GM12878 (cell line): Measurements from ENCODE around the gene SCP2. TPM values are rescaled to one million over a fixed set of nuclear protein-coding genes. Genes with fewer than 3 reads are reported as not detected.

ENCODE experiments used
- ATAC-seq: fragments of 200-7000 bp; cut with Tn5 transposase; 3 replicates; pipeline ENCODE4 v1.9.1; 2020; ENCODE audit warnings: mild to moderate bottlenecking, moderate library complexity
- BruUV-seq: library from RNA; stranded (reverse); fragments of 400-500 nt; replicated peaks from 2 replicates; lab custom pipeline; 2021; lab: Mats Ljungman, UMichigan
- CTCF ChIA-PET: fragments of 300-600 bp; sonication (Branson Sonifier 250); formaldehyde crosslinking; extraction: SDS; loops from one replicate; lab custom pipeline; 2021; ENCODE audit warnings: inconsistent platforms; lab: Yijun Ruan, JAX
- POLR2A ChIA-PET: fragments of 350-600 bp; formaldehyde crosslinking; extraction: SDS; loops from one replicate; lab custom pipeline; 2021; ENCODE audit warnings: inconsistent platforms; lab: Charles Lee
- RAD21 ChIA-PET: fragments of 300-600 bp; sonication (Branson Sonifier 250); formaldehyde crosslinking; loops from one replicate; lab custom pipeline; 2023; ENCODE audit warnings: antibody characterized with exemption; ENCODE audit not compliant: unreplicated experiment; lab: Charles Lee
- SMC1A ChIA-PET: fragments of 300-600 bp; sonication (Branson Sonifier 250); formaldehyde crosslinking; loops from one replicate; lab custom pipeline; 2023; ENCODE audit not compliant: unreplicated experiment, uncharacterized antibody; lab: Charles Lee
- DNase-seq: peaks from one replicate; pipeline ENCODE4 v3.0.0-alpha.2; 2011; ENCODE audit warnings: low read depth, low spot score
- FAIRE-seq: peaks from 3 replicates; lab custom pipeline; 2011; peaks lifted over from hg19 to GRCh38; lab: Jason Lieb, UNC
- H2AFZ ChIP-seq: 2 replicates; pipeline ENCODE4 v1.6.0; 2011; ENCODE audit warnings: low read depth, low read length, control low read depth; ENCODE audit not compliant: control insufficient read depth
- H3K27ac ChIP-seq: 2 replicates; pipeline ENCODE4 v1.5.1; 2011; ENCODE audit warnings: control low read depth; ENCODE audit not compliant: control insufficient read depth, insufficient read depth
- H3K27me3 ChIP-seq, 2 experiments: replicated peaks in 1 of 2; 2 replicates each; pipeline versions ENCODE4 v1.6.0 to v1.6.1; 2011; ENCODE audit warnings: low read length in 1 of 2; ENCODE audit not compliant: control insufficient read depth in 2 of 2, insufficient read depth in 2 of 2
- H3K36me3 ChIP-seq, 2 experiments: 2 replicates each; pipeline ENCODE4 v1.5.1; 2011; ENCODE audit warnings: low read length in 1 of 2; ENCODE audit not compliant: control insufficient read depth in 2 of 2, insufficient read depth in 2 of 2
- H3K4me1 ChIP-seq: 2 replicates; pipeline ENCODE4 v1.6.1; 2011; ENCODE audit warnings: mild to moderate bottlenecking, low read length, moderate library complexity, mixed read lengths; ENCODE audit not compliant: control insufficient read depth, insufficient read depth
- H3K4me2 ChIP-seq: 2 replicates; pipeline ENCODE4 v1.6.0; 2011; ENCODE audit warnings: control low read depth; ENCODE audit not compliant: control insufficient read depth, insufficient read depth
- H3K4me3 ChIP-seq: fragments of 200-600 bp; sonication (generic); 2 replicates; pipeline ENCODE4 v1.5.1; 2016
- H3K79me2 ChIP-seq: 2 replicates; pipeline ENCODE4 v1.6.0; 2011; ENCODE audit warnings: low read length; ENCODE audit not compliant: control insufficient read depth, insufficient read depth
- H3K9ac ChIP-seq: 2 replicates; pipeline ENCODE4 v1.8.0; 2011; ENCODE audit warnings: low read length, control low read depth, mixed read lengths; ENCODE audit not compliant: control insufficient read depth, insufficient read depth
- H3K9me3 ChIP-seq: replicated peaks from 3 replicates; pipeline ENCODE4 v1.5.1; 2011; ENCODE audit warnings: mild to moderate bottlenecking, low read length; ENCODE audit not compliant: control insufficient read depth, insufficient read depth
- H4K20me1 ChIP-seq: 2 replicates; pipeline ENCODE4 v1.6.0; 2011; ENCODE audit not compliant: control insufficient read depth, insufficient read depth
- BCL11A ChIP-seq: IDR thresholded peaks from 2 replicates; pipeline ENCODE4 v1.6.1; 2011; ENCODE audit warnings: low read depth, low read length
- BCLAF1 ChIP-seq: fragments of 450-650 bp; IDR thresholded peaks from 2 replicates; pipeline ENCODE4 v1.6.1; 2017; ENCODE audit warnings: antibody characterized with exemption, mild to moderate bottlenecking, moderate library complexity
- CBFB ChIP-seq: IDR thresholded peaks from 2 replicates; pipeline ENCODE4 v1.6.1; 2016; ENCODE audit warnings: antibody characterized with exemption, low read depth
- CEBPB ChIP-seq, 2 experiments: fragments of 150-350 bp in 1 of 2; IDR thresholded peaks; 2 replicates each; pipeline ENCODE4 v1.6.1; 2012 to 2014; ENCODE audit warnings: low read depth in 2 of 2, low read length in 2 of 2, borderline replicate concordance in 1 of 2, inconsistent platforms in 1 of 2
- CHD1 ChIP-seq: IDR thresholded peaks from 2 replicates; pipeline ENCODE4 v1.6.1; 2012; ENCODE audit warnings: low read depth, low read length, improper control_type of control experiment
- CHD4 ChIP-seq: fragments of 200-600 bp; sonication (generic); IDR thresholded peaks from 2 replicates; pipeline ENCODE4 v1.6.1; 2016; ENCODE audit warnings: mild to moderate bottlenecking
- GABPA ChIP-seq: IDR thresholded peaks from 2 replicates; pipeline ENCODE4 v1.6.1; 2014; ENCODE audit warnings: antibody characterized with exemption, low read depth, mild to moderate bottlenecking, inconsistent platforms
- HCFC1 ChIP-seq: fragments of 150-350 bp; IDR thresholded peaks from 2 replicates; pipeline ENCODE4 v1.6.1; 2014; ENCODE audit warnings: low read length
- IKZF2 ChIP-seq, 2 experiments: fragments of 450-650 bp; IDR thresholded peaks; 2 replicates each; pipeline ENCODE4 v1.6.1; 2017; ENCODE audit warnings: mild to moderate bottlenecking in 2 of 2, moderate library complexity in 2 of 2
- IRF4 ChIP-seq: IDR thresholded peaks from 2 replicates; pipeline ENCODE4 v1.6.1; 2011; ENCODE audit warnings: low read depth, low read length
- MEF2A ChIP-seq: IDR thresholded peaks from 2 replicates; pipeline ENCODE4 v1.6.1; 2011; ENCODE audit warnings: low read depth, mild to moderate bottlenecking, low read length, moderate library complexity; ENCODE audit not compliant: insufficient read depth
- PKNOX1 ChIP-seq: fragments of 450-650 bp; IDR thresholded peaks from 2 replicates; pipeline ENCODE4 v1.6.1; 2016; ENCODE audit warnings: mild to moderate bottlenecking
- SMARCA5 ChIP-seq: fragments of 450-650 bp; IDR thresholded peaks from 2 replicates; pipeline ENCODE4 v1.6.1; 2017; ENCODE audit warnings: mild to moderate bottlenecking
- SPI1 ChIP-seq: IDR thresholded peaks from 2 replicates; pipeline ENCODE4 v1.6.1; 2011; ENCODE audit warnings: low read depth, mild to moderate bottlenecking, low read length, moderate library complexity, borderline replicate concordance; ENCODE audit not compliant: insufficient read depth
- WGBS: methylation state at CpG from one replicate; pipeline ENCODE4 v1.1.6; 2016; ENCODE audit warnings: low lambda C conversion rate; ENCODE audit not compliant: insufficient replicate concordance, insufficient coverage; ENCODE audit errors: missing lambda C conversion rate; 5-methylcytosine and 5-hydroxymethylcytosine counted together
- in situ Hi-C: fragments of 300-500 bp; cut with MboI; formaldehyde crosslinking; loops from 9 replicates; pipeline ENCODE4 v1.14.3; 2018; ENCODE audit warnings: mixed read lengths
- intact Hi-C: fragments of 100-400 bp; cut with micrococcal nuclease; formaldehyde crosslinking; loops from one replicate; pipeline ENCODE4 v1.14.2; 2022; ENCODE audit not compliant: unreplicated experiment
- polyA plus RNA-seq, 11 experiments: library from polyadenylated mRNA; depleted of rRNA in 4 of 11; unstranded in 6 of 11; stranded (reverse) in 5 of 11; fragments of >200 nt; fragmentation: Nextera tagmentation in 4 of 11; fragmentation: Illumina TruSeq in 1 of 11; extraction: Ambion mirVana in 4 of 11; extraction: Trizol in 1 of 11; gene quantifications; 1 replicate in 1 of 11; 2 replicates in 10 of 11; pipeline versions ENCODE4 v1.2.1 to v1.2.3, GENCODE V29; 2011 to 2016; ENCODE audit warnings: inconsistent platforms in 2 of 11, missing spikeins in 2 of 11, low read depth in 1 of 11
- total RNA-seq, 4 experiments: library from RNA; depleted of rRNA in 3 of 4; stranded (reverse); fragments of >200 nt in 3 of 4; fragmentation: Illumina TruSeq in 1 of 4; extraction: Trizol in 1 of 4; gene quantifications; 2 replicates each; pipeline versions ENCODE4 v1.2.1 to v1.2.3, GENCODE V29; 2013 to 2021
- TF ChIP-seq, protein P1 (sequence below): IDR thresholded peaks from 2 replicates; pipeline ENCODE4 v1.6.1; 2012; ENCODE audit warnings: low read depth, low read length, improper control_type of control experiment
- TF ChIP-seq, protein P2 (sequence below): fragments of 450-650 bp; IDR thresholded peaks from 2 replicates; pipeline ENCODE4 v1.6.1; 2017; ENCODE audit warnings: mild to moderate bottlenecking

Gene SCP2
- total and polyA plus RNA-seq, 10 of the 15 experiments (the other 5 are each of a cell fraction or from before 2014, with no cell fraction given), result 74.3 to 327 (median 127) TPM

DNA sequence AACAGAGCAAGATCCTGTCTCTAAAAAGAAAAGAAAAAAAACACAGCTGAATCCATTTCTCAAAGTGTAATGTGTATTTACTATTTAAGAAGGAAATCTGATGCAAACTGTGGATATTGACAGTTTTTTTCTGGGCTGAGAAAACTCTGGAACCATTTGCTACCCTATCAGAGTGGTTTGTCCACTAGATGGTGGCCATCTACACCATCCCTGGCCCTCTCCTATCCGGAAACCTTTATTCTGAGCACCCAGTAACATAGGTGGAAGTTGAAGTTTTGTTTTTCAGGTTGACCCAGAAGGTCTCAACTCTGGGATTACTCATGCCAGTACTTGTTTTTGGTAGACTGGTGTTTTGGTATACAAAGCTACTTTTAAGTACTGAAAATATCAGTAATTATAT lies 25.7 kb upstream of the SCP2 start:
- H3K4me2 ChIP-seq, result no peak overlapping the region
- no TSS peak for BruUV-seq
- no peaks in the 10 kb centered on the region for H4K20me1 ChIP-seq
- peaks cover under 1 to 3% of the 10 kb centered on the region in 2 experiments; a peak in 3 of 4 replicates for H3K36me3 ChIP-seq
- 89% methylated on average over 1 of the region's 1 CpG for WGBS
- ATAC-seq, result no peak
- H2AFZ ChIP-seq, result no peak overlapping the region
- H3K4me3 ChIP-seq, result no peak overlapping the region
- no peaks in the 10 kb centered on the region for H3K9me3 ChIP-seq
- CTCF ChIA-PET, result interaction anchor here (1.5 kb wide), 1 partner anchor 21 kb away, joined by 3 read pairs; no protein-coding TSS in a partner anchor
- no peaks in the 10 kb centered on the region for H3K27me3 ChIP-seq
- in situ Hi-C loops (loop anchor here (25.0 kb wide), 1 partner anchor 286 kb away; the partner anchor contains the start of gene CPT2), intact Hi-C loops (no loop called here)
- SMC1A ChIA-PET, result interaction anchor here (1.2 to 1.4 kb wide), 3 partner anchors 9 to 20 kb away, joined by 3 read pairs; partner anchors contain the start of gene ECHDC2
- DNase-seq, result no peak
- no peak for FAIRE-seq
- RAD21 ChIA-PET, result interaction anchor here (1.5 kb wide), 1 partner anchor 14 kb away, joined by 3 read pairs; no protein-coding TSS in a partner anchor
- H3K9ac ChIP-seq, result no peak overlapping the region
- no peaks in the 10 kb centered on the region for H3K4me1 ChIP-seq
- POLR2A ChIA-PET, result interaction anchor here (0.6 kb wide), 1 partner anchor 1259 kb away, joined by 3 read pairs; no protein-coding TSS in a partner anchor
- no peaks in the 10 kb centered on the region for H3K79me2 ChIP-seq
- H3K27ac ChIP-seq, result no peak overlapping the region
- TF ChIP-seq GABPA (no peak), CEBPB (IDR thresholded peaks at IDR 0.05; ENCODE audit: borderline replicate concordance in 1 of 2, low read depth in 2 of 2, low read length in 2 of 2) (no peak), MEF2A (no peak), PKNOX1 (no peak), IRF4 (no peak), CHD1 (no peak), BCLAF1 (no peak), IKZF2 (IDR thresholded peaks at IDR 0.05) (no peak), CBFB (no peak), SPI1 (no peak), HCFC1 (no peak), CHD4 (no peak), SMARCA5 (no peak), BCL11A (no peak)
- TF ChIP-seq, protein P1, sequence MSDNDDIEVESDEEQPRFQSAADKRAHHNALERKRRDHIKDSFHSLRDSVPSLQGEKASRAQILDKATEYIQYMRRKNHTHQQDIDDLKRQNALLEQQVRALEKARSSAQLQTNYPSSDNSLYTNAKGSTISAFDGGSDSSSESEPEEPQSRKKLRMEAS, result no peak
- TF ChIP-seq, protein P2, sequence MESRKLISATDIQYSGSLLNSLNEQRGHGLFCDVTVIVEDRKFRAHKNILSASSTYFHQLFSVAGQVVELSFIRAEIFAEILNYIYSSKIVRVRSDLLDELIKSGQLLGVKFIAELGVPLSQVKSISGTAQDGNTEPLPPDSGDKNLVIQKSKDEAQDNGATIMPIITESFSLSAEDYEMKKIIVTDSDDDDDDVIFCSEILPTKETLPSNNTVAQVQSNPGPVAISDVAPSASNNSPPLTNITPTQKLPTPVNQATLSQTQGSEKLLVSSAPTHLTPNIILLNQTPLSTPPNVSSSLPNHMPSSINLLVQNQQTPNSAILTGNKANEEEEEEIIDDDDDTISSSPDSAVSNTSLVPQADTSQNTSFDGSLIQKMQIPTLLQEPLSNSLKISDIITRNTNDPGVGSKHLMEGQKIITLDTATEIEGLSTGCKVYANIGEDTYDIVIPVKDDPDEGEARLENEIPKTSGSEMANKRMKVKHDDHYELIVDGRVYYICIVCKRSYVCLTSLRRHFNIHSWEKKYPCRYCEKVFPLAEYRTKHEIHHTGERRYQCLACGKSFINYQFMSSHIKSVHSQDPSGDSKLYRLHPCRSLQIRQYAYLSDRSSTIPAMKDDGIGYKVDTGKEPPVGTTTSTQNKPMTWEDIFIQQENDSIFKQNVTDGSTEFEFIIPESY, result no peak
